GM19351 (cell line): ENCODE results near the gene PCDHGA12.

ENCODE experiments used
- ATAC-seq: cut with Tn5 transposase; IDR thresholded peaks from one replicate; pipeline ENCODE4 v1.9.1; 2021; ENCODE audit warnings: mild to moderate bottlenecking, moderate library complexity; ENCODE audit not compliant: unreplicated experiment

PCDHGA12 gene

GRCh38 chr5:141439411-141440141, 9.3 kb downstream of the PCDHGA12 start:
- no peak for ATAC-seq

DNA sequence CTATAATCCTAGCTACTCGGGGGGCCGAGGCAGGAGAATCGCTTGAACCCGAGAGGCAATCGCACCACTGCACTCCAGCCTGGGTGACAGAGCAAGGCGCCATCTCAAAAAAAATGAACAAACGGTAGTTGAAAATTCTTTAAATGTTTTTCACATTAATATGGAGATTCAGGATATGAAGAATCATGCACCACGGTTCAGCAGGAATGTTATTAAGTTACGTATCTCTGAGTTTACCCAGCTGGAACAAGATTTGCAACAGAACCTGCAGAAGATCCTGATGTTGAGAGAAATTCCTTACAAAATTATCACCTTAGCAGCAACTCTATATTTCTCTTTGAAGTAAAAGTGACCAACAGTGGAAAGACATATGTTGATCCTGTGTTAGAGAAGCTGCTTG, 10.0 kb downstream of the PCDHGA12 start:
- no peak for ATAC-seq

- ATAC-seq: no peak
Measured at GRCh38 chr5:141441571-141442170, 11.4 kb downstream of the PCDHGA12 start.

GRCh38 chr5:141465351-141465750, 35.0 kb downstream of the PCDHGA12 start:
- no peak for ATAC-seq

GRCh38 chr5:141475625-141476131, 45.4 kb downstream of the PCDHGA12 start, which contains the start of gene PCDHGC3:
PCDHGC3 (plus strand) TSS chr5:141475966; CDS start chr5:141476117, 151 bp downstream.
- ATAC-seq: peak; percentile 96

DNA sequence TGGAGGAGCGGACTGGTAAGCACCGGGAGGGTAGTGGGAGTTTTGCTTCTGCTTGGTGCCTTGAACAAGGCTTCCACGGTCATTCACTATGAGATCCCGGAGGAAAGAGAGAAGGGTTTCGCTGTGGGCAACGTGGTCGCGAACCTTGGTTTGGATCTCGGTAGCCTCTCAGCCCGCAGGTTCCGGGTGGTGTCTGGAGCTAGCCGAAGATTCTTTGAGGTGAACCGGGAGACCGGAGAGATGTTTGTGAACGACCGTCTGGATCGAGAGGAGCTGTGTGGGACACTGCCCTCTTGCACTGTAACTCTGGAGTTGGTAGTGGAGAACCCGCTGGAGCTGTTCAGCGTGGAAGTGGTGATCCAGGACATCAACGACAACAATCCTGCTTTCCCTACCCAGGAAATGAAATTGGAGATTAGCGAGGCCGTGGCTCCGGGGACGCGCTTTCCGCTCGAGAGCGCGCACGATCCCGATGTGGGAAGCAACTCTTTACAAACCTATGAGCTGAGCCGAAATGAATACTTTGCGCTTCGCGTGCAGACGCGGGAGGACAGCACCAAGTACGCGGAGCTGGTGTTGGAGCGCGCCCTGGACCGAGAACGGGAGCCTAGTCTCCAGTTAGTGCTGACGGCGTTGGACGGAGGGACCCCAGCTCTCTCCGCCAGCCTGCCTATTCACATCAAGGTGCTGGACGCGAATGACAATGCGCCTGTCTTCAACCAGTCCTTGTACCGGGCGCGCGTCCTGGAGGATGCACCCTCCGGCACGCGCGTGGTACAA, 46.0 kb downstream of the PCDHGA12 start:
- ATAC-seq: peak; percentile 31

DNA sequence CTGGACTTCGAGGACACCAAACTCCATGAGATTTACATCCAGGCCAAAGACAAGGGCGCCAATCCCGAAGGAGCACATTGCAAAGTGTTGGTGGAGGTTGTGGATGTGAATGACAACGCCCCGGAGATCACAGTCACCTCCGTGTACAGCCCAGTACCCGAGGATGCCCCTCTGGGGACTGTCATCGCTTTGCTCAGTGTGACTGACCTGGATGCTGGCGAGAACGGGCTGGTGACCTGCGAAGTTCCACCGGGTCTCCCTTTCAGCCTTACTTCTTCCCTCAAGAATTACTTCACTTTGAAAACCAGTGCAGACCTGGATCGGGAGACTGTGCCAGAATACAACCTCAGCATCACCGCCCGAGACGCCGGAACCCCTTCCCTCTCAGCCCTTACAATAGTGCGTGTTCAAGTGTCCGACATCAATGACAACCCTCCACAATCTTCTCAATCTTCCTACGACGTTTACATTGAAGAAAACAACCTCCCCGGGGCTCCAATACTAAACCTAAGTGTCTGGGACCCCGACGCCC, 46.8 kb downstream of the PCDHGA12 start:
- ATAC-seq: no peak

- ATAC-seq: no peak
Measured at GRCh38 chr5:141477815-141478214, 47.5 kb downstream of the PCDHGA12 start.

GRCh38 chr5:141478321-141478945, 48.1 kb downstream of the PCDHGA12 start:
- ATAC-seq: no peak

- no peak for ATAC-seq
Measured at GRCh38 chr5:141479776-141480175, 49.5 kb downstream of the PCDHGA12 start.
